ENCODE results near the gene SMTNL1. TPM values are rescaled to one million over a fixed set of nuclear protein-coding genes. Genes with fewer than 3 reads are reported as not detected.

SMTNL1 gene
- 100 to 1,000 TPM in 9 of 10 donors, 10 to 100 TPM in 1; 78.8 to 282 (median 173) TPM for polyA plus RNA-seq (ENCODE audit: insufficient read length in 10 of 10)
- long read RNA-seq, donor 1, transcript SMTNL1-202 (7 exons, 1,649 nt), result major isoform, 9 of 80 reads
- long read RNA-seq, donor 1, partial matches to known transcripts, result 16 of 80 reads
- long read RNA-seq, donor 1, other reads (novel, unspliced or antisense), result 55 of 80 reads
- long read RNA-seq, donor 2, transcript SMTNL1-202 (7 exons, 1,649 nt), result major isoform, 19 of 150 reads
- long read RNA-seq, donor 2, partial matches to known transcripts, result 27 of 150 reads
- long read RNA-seq, donor 2, other reads (novel, unspliced or antisense), result 104 of 150 reads
- long read RNA-seq, donor 3, result 0 reads
- long read RNA-seq, donor 4, transcript SMTNL1-202 (7 exons, 1,649 nt), result major isoform, 6 of 45 reads
- long read RNA-seq, donor 4, partial matches to known transcripts, result 17 of 45 reads
- long read RNA-seq, donor 4, other reads (novel, unspliced or antisense), result 22 of 45 reads
- long read RNA-seq, donor 5, transcript SMTNL1-202 (7 exons, 1,649 nt), result major isoform, 6 of 73 reads
- long read RNA-seq, donor 5, partial matches to known transcripts, result 25 of 73 reads
- long read RNA-seq, donor 5, other reads (novel, unspliced or antisense), result 42 of 73 reads
- long read RNA-seq, donor 6, transcript SMTNL1-202 (7 exons, 1,649 nt), result major isoform, 23 of 110 reads
- long read RNA-seq, donor 6, partial matches to known transcripts, result 59 of 110 reads
- long read RNA-seq, donor 6, other reads (novel, unspliced or antisense), result 28 of 110 reads
- long read RNA-seq, donor 7, transcript SMTNL1-202 (7 exons, 1,649 nt), result major isoform, 5 of 61 reads
- long read RNA-seq, donor 7, partial matches to known transcripts, result 19 of 61 reads
- long read RNA-seq, donor 7, other reads (novel, unspliced or antisense), result 37 of 61 reads
- long read RNA-seq, donor 8, partial matches to known transcripts, result 0 of 18 reads
- long read RNA-seq, donor 8, other reads (novel, unspliced or antisense), result 14 of 18 reads
- long read RNA-seq, donor 9, partial matches to known transcripts, result 5 of 7 reads
- long read RNA-seq, donor 9, other reads (novel, unspliced or antisense), result 0 of 7 reads

GRCh38 chr11:57536947-57537619 lies at the start of gene SMTNL1:
Gene SMTNL1 (plus strand): TSS chr11:57537595. CDS start chr11:57542643, 5,048 bp downstream.
- DNase-seq, result peak; percentile 34 to 59 (median 47)

GRCh38 chr11:57487920-57488659 lies 49.3 kb upstream of the SMTNL1 start:
- DNase-seq, result no peak

GRCh38 chr11:57490456-57491248 lies 46.7 kb upstream of the SMTNL1 start:
- no peak for DNase-seq

- DNase-seq, result no peak
Measured at GRCh38 chr11:57491371-57492061, 45.9 kb upstream of the SMTNL1 start.

GRCh38 chr11:57493507-57494503 lies 43.6 kb upstream of the SMTNL1 start:
- peak in 2 of 3 donors; percentile 28 to 42 for DNase-seq

GRCh38 chr11:57496109-57496820 lies 41.1 kb upstream of the SMTNL1 start:
- no peak for DNase-seq

GRCh38 chr11:57497303-57498247 lies 39.8 kb upstream of the SMTNL1 start:
- DNase-seq, result no peak

GRCh38 chr11:57498540-57498939 lies 38.9 kb upstream of the SMTNL1 start:
- no peak for DNase-seq

GRCh38 chr11:57499413-57499982 lies 37.9 kb upstream of the SMTNL1 start:
- DNase-seq, result peak; percentile 90 to 96 (median 91)

GRCh38 chr11:57499983-57500461 lies 37.4 kb upstream of the SMTNL1 start:
- DNase-seq, result no peak

- DNase-seq, result no peak
Measured at GRCh38 chr11:57500515-57500914, 36.9 kb upstream of the SMTNL1 start.

GRCh38 chr11:57500926-57501325 lies 36.5 kb upstream of the SMTNL1 start:
- DNase-seq, result no peak

GRCh38 chr11:57501953-57502352 lies 35.4 kb upstream of the SMTNL1 start:
- no peak for DNase-seq

GRCh38 chr11:57502376-57502775 lies 35.0 kb upstream of the SMTNL1 start:
- no peak for DNase-seq

GRCh38 chr11:57502870-57503269 lies 34.5 kb upstream of the SMTNL1 start:
- DNase-seq, result no peak

- DNase-seq, result no peak
Measured at GRCh38 chr11:57504511-57504910, 32.9 kb upstream of the SMTNL1 start.
